CD4-positive, alpha-beta memory T cell (primary cell): Measurements from ENCODE around the gene TWIST2. TPM values are rescaled to one million over a fixed set of nuclear protein-coding genes. Genes with fewer than 3 reads are reported as not detected.

ENCODE experiments used
- CTCF ChIA-PET: fragments of 350-600 bp; sonication (Branson Sonifier 250); formaldehyde crosslinking; loops from one replicate; lab custom pipeline; 2021; ENCODE audit warnings: inconsistent platforms; ENCODE audit not compliant: partially characterized antibody; lab: Charles Lee
- POLR2A ChIA-PET: fragments of 350-600 bp; sonication (Branson Sonifier 250); formaldehyde crosslinking; loops from one replicate; lab custom pipeline; 2021; ENCODE audit not compliant: partially characterized antibody; lab: Charles Lee
- DNase-seq, 5 donors: peaks; one replicate each; pipeline versions ENCODE4 v3.0.0 to v3.0.0-alpha.2; 2020 to 2022; ENCODE audit warnings: mixed read lengths in 1 of 5
- H3K27ac ChIP-seq: one replicate; pipeline ENCODE4 v1.7.0; 2013; ENCODE audit warnings: low read depth, low read length
- H3K27me3 ChIP-seq: 2 replicates; pipeline ENCODE4 v1.7.0; 2013; ENCODE audit warnings: mild to moderate bottlenecking, low read length, moderate library complexity; ENCODE audit not compliant: insufficient read depth
- H3K36me3 ChIP-seq: 2 replicates; pipeline ENCODE4 v1.7.0; 2013; ENCODE audit warnings: mild to moderate bottlenecking, low read length, moderate library complexity; ENCODE audit not compliant: insufficient read depth
- H3K4me1 ChIP-seq: 2 replicates; pipeline ENCODE4 v1.7.0; 2013; ENCODE audit warnings: mild to moderate bottlenecking, low read length, moderate library complexity; ENCODE audit not compliant: insufficient read depth
- H3K4me3 ChIP-seq, 2 donors: one replicate each; pipeline ENCODE4 v1.7.0; 2013; ENCODE audit warnings: low read length in 2 of 2, mild to moderate bottlenecking in 1 of 2
- H3K9me3 ChIP-seq, 2 donors: one replicate each; pipeline ENCODE4 v1.7.0; 2013; ENCODE audit warnings: low read length in 2 of 2, control low read depth in 1 of 2; ENCODE audit not compliant: control insufficient read depth in 1 of 2
- H3K27ac Mint-ChIP-seq, 7 donors: one replicate each; pipeline ENCODE4 v1.8.0; 2020 to 2021; ENCODE audit warnings: mixed read lengths in 7 of 7, mild to moderate bottlenecking in 6 of 7, inconsistent platforms in 3 of 7, moderate library complexity in 3 of 7
- H3K27me3 Mint-ChIP-seq, 2 donors: one replicate each; pipeline ENCODE4 v1.8.0; 2020 to 2021; ENCODE audit warnings: mixed read lengths in 2 of 2
- H3K36me3 Mint-ChIP-seq, 2 donors: one replicate each; pipeline ENCODE4 v1.8.0; 2020 to 2021; ENCODE audit warnings: mixed read lengths in 2 of 2, inconsistent platforms in 1 of 2, mild to moderate bottlenecking in 1 of 2
- H3K4me1 Mint-ChIP-seq, 4 donors: one replicate each; pipeline ENCODE4 v1.8.0; 2020 to 2021; ENCODE audit warnings: mixed read lengths in 4 of 4, mild to moderate bottlenecking in 1 of 4
- H3K4me3 Mint-ChIP-seq, 8 donors: one replicate each; pipeline ENCODE4 v1.8.0; 2020 to 2021; ENCODE audit warnings: mixed read lengths in 8 of 8, mild to moderate bottlenecking in 7 of 8, moderate library complexity in 6 of 8, inconsistent platforms in 3 of 8
- H3K9me3 Mint-ChIP-seq, 8 donors: one replicate each; pipeline ENCODE4 v1.8.0; 2020 to 2021; ENCODE audit warnings: mixed read lengths in 8 of 8, mild to moderate bottlenecking in 5 of 8, inconsistent platforms in 3 of 8, moderate library complexity in 1 of 8
- intact Hi-C: fragments of 100-400 bp; cut with micrococcal nuclease; formaldehyde crosslinking; loops from one replicate; pipeline ENCODE4 v1.15.1; 2023
- polyA plus RNA-seq, 2 donors: library from polyadenylated mRNA; unstranded; fragments of 300-500 nt; fragmentation: Illumina TruSeq; gene quantifications; one replicate each; pipeline ENCODE4 v1.2.3, GENCODE V29; 2021
- total RNA-seq, 2 experiments: library from RNA; stranded (reverse); gene quantifications; one replicate each; pipeline ENCODE4 v1.2.3, GENCODE V29; 2021

Gene TWIST2
- total and polyA plus RNA-seq, 4 experiments from 2014 or later = not detected

DNA sequence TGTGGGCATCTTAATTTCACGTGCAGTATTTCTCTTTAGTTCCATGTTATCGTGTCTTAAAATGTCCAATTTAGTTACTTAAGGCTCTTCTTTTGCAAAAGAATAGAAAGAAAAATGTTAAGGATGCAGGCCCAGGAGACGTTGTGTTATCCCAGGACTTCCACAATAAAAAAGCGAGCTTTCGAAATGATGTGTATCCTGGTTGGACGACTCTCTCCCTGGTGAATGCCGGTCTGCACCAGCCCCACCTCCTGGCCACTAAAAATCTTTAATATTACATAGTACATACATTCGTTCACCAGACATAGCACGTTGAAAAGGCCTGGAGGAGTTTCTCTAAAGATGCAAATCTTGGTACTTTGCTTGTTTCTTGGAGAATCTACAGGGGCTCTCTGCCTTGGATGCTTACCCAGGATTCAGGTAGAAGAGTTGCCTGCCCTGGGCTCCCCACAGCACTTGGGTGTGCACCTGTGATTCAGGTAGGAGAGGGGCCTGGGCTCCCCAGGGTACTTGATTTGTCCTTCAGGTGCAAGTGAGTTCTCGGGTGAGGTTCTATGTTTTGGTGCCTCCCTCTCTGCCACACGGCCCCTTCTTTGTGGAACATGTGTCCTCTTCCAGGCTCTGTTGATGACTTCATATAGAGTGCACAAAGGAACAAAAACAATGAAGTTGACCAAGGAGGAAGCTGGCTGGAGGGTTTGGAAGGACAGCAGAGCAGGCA is 26.6 kb downstream of the TWIST2 start:
- H3K4me3 Mint-ChIP-seq = no peak overlapping the region
- Histone ChIP-seq H3K27me3 (no peaks in the 10 kb centered on the region), H3K36me3 (no peaks in the 10 kb centered on the region), H3K9me3 (no peaks in the 10 kb centered on the region), H3K27ac (no peak overlapping the region), H3K4me3 (no peak overlapping the region), H3K4me1 (no peaks in the 10 kb centered on the region)
- H3K4me1 Mint-ChIP-seq = no peaks in the 10 kb centered on the region
- ChIA-PET POLR2A (no interaction called here), CTCF (no interaction called here)
- DNase-seq = no peak
- peaks cover 9 to 11% of the 10 kb centered on the region in 2 donors for H3K27me3 Mint-ChIP-seq
- peaks cover 0 to 26% (median 10%) of the 10 kb centered on the region in 8 donors for H3K9me3 Mint-ChIP-seq
- intact Hi-C loops = no loop called here
- no peak overlapping the region for H3K27ac Mint-ChIP-seq
- H3K36me3 Mint-ChIP-seq = no peaks in the 10 kb centered on the region

DNA sequence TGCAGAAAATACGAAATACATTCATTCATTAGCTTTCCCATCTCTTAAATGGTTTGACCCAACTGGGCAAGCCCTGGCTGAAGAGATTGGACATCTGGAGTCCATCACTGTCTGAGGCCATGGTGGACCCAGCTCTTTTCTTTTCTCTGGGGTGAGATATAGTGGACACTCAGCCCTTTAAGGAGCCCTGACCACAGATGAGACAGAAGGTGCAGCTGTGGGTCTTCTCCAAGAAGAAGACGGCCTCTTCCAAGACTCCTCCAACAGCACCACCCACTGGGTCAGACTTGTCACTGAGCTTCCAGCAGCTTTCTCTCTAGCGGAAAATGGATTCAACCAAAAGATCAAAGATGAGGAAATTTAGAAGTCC is 27.2 kb downstream of the TWIST2 start:
- H3K36me3 Mint-ChIP-seq = no peaks in the 10 kb centered on the region
- Histone ChIP-seq H3K4me1 (no peaks in the 10 kb centered on the region), H3K27ac (no peak overlapping the region), H3K27me3 (no peaks in the 10 kb centered on the region), H3K4me3 (no peak overlapping the region), H3K36me3 (no peaks in the 10 kb centered on the region), H3K9me3 (no peaks in the 10 kb centered on the region)
- ChIA-PET CTCF (no interaction called here), POLR2A (no interaction called here)
- intact Hi-C loops = no loop called here
- H3K27me3 Mint-ChIP-seq = peaks cover 9 to 14% of the 10 kb centered on the region in 2 donors
- no peaks in the 10 kb centered on the region for H3K4me1 Mint-ChIP-seq
- no peak overlapping the region for H3K4me3 Mint-ChIP-seq
- H3K9me3 Mint-ChIP-seq = peaks cover 0 to 26% (median 10%) of the 10 kb centered on the region in 8 donors
- no peak for DNase-seq
- H3K27ac Mint-ChIP-seq = no peak overlapping the region

DNA sequence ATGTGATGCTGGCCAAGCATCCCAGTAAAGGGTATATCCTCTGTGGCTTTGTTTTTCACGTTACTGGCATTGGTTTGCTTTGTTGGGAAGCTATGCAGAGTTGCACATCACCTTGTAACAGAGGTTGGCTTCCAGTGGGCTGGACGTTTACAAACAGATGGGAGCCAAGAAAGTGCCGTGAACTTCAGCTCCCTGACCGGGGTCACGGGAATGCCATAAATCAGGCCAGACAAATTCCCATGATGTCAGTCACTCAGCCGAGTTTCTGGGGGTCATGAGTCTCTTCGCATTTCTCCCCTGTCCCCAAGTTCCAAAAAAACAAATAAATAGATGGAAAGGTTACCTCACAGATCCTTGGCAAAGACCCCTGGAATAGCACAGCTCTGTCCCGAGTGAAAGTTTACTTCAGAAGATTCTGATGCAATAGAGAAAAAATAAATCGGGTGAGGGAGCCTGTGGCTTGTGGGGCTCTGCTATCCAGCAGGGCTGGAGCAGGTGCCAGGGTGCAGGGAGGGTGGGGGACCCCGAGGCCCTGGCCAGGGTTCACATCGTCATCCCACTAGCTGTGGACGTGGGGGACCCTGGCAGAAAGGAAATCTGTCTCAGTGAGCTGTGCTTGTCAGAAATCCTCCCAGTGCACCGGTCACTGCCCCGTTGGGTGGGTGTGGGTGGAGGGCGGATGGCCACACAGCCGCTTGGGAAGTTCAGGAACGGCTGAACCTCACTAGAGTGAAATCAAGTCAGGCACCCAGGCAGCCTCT is 27.8 kb downstream of the TWIST2 start:
- Histone ChIP-seq H3K27ac (no peak overlapping the region), H3K4me1 (no peaks in the 10 kb centered on the region), H3K9me3 (no peaks in the 10 kb centered on the region), H3K36me3 (no peaks in the 10 kb centered on the region), H3K4me3 (no peak overlapping the region), H3K27me3 (no peaks in the 10 kb centered on the region)
- ChIA-PET CTCF (interaction anchor here (1.2 kb wide), 1 partner anchor 14 kb away, joined by 3 read pairs; no protein-coding TSS in a partner anchor), POLR2A (no interaction called here)
- H3K4me1 Mint-ChIP-seq = no peaks in the 10 kb centered on the region
- intact Hi-C loops = no loop called here
- DNase-seq = no peak
- peaks cover 0 to 26% (median 10%) of the 10 kb centered on the region in 8 donors for H3K9me3 Mint-ChIP-seq
- H3K36me3 Mint-ChIP-seq = no peaks in the 10 kb centered on the region
- no peak overlapping the region for H3K27ac Mint-ChIP-seq
- peaks cover 9 to 14% of the 10 kb centered on the region in 2 donors for H3K27me3 Mint-ChIP-seq
- H3K4me3 Mint-ChIP-seq = no peak overlapping the region

DNA sequence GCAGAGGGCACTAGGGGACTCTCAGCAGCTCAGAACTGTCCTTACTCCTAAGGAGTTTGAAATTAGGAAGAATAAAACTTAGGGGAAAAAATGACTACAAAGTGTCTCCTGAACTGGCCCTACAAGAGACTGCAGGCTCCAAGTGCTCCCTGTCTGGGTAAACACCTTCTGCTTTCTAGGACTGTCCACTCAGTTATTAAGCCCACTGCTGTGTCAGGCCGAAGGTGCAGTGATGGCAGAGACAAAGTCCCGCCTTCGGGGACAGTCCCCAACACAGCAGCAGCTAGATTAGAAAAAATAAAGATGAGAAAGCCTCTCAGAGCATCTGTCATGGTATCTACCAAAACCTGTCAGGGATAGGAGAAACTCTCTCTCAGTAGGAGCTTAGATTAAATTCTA is 28.3 kb downstream of the TWIST2 start:
- Histone ChIP-seq H3K9me3 (no peaks in the 10 kb centered on the region), H3K4me3 (no peak overlapping the region), H3K36me3 (no peaks in the 10 kb centered on the region), H3K4me1 (no peaks in the 10 kb centered on the region), H3K27ac (no peak overlapping the region), H3K27me3 (no peaks in the 10 kb centered on the region)
- H3K27me3 Mint-ChIP-seq = peaks cover 9 to 14% of the 10 kb centered on the region in 2 donors
- no peak overlapping the region for H3K27ac Mint-ChIP-seq
- no peak overlapping the region for H3K4me3 Mint-ChIP-seq
- H3K36me3 Mint-ChIP-seq = no peaks in the 10 kb centered on the region
- peaks cover 0 to 26% (median 10%) of the 10 kb centered on the region in 8 donors for H3K9me3 Mint-ChIP-seq
- intact Hi-C loops = no loop called here
- no peaks in the 10 kb centered on the region for H3K4me1 Mint-ChIP-seq
- no peak for DNase-seq
- CTCF ChIA-PET = interaction anchor here (1.2 kb wide), 1 partner anchor 13 kb away, joined by 3 read pairs; no protein-coding TSS in a partner anchor
- POLR2A ChIA-PET = no interaction called here

DNA sequence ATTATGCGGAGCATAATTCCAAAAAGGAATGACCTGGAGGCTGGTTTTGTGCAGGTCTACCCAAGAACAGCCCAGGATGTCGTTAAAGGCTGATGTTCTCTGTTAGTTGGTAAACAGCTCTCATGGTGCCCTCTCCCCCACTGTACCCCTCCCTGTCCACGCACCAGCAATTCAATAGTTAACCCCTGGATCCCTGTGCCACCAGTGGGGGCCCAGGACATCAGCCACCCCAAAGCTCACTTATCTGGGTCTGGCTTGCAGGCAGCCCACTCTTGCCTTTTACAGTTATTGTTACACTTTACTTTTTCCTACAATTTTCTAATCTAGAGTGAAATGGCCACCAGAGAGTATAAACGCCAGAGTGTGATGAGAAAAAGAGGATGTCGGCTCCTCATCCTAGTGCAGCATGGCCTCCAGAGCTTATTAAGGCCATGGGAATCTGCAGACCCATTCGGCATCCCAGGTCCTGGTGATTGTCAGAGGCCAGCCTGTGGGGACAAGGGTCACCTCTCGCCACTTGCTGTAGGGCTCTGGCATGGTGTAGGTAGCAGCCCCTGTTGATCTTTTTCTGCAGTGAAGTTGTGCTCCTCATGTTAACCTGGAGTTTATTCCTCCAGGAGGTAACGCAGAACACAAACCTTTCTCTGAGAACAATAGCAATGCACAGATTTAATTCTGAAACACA is 30.3 kb downstream of the TWIST2 start:
- H3K4me1 Mint-ChIP-seq = no peaks in the 10 kb centered on the region
- no peaks in the 10 kb centered on the region for H3K36me3 Mint-ChIP-seq
- H3K27me3 Mint-ChIP-seq = peaks cover 6 to 22% of the 10 kb centered on the region in 2 donors
- H3K9me3 ChIP-seq = no peaks in the 10 kb centered on the region
- H3K36me3 ChIP-seq = no peaks in the 10 kb centered on the region
- ChIA-PET CTCF (no interaction called here), POLR2A (no interaction called here)
- intact Hi-C loops = no loop called here
- no peaks in the 10 kb centered on the region for H3K4me1 ChIP-seq
- H3K9me3 Mint-ChIP-seq = peaks cover 0 to 26% (median 10%) of the 10 kb centered on the region in 8 donors
- H3K4me3 Mint-ChIP-seq = no peak overlapping the region
- H3K27ac Mint-ChIP-seq = no peak overlapping the region
- H3K27ac ChIP-seq = no peak overlapping the region
- H3K27me3 ChIP-seq = no peaks in the 10 kb centered on the region
- H3K4me3 ChIP-seq = no peak overlapping the region
- no peak for DNase-seq

DNA sequence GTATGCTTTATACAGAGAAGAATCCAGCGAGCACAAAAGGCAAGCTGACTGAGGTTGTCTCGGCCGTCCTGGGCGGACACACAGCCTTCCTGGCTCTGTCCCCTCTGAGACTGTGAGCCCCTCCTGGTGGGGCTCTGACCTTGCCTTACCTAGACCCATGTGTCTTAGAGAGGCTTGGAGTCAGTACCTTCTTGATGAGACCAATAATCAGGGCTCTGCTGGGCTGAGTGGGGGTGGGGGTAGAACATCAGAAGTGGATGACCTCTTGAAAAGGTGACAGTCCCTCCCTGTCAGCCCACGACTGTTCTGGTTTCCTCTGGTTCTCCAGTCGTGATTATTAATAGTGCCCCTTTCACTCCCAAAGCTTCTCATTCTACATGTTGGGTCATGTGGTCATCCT is 31.2 kb downstream of the TWIST2 start:
- CTCF ChIA-PET = no interaction called here
- Histone ChIP-seq H3K4me1 (no peaks in the 10 kb centered on the region), H3K4me3 (no peak overlapping the region), H3K9me3 (no peaks in the 10 kb centered on the region), H3K27me3 (no peaks in the 10 kb centered on the region), H3K36me3 (no peaks in the 10 kb centered on the region), H3K27ac (no peak overlapping the region)
- no peaks in the 10 kb centered on the region for H3K4me1 Mint-ChIP-seq
- H3K4me3 Mint-ChIP-seq = no peak overlapping the region
- H3K27me3 Mint-ChIP-seq = peaks cover 8 to 23% of the 10 kb centered on the region in 2 donors
- no peaks in the 10 kb centered on the region for H3K36me3 Mint-ChIP-seq
- POLR2A ChIA-PET = no interaction called here
- intact Hi-C loops = no loop called here
- no peak for DNase-seq
- H3K9me3 Mint-ChIP-seq = peaks cover 0 to 26% (median 10%) of the 10 kb centered on the region in 8 donors
- H3K27ac Mint-ChIP-seq = no peak overlapping the region
